Fibroblast of upper back skin (primary cell): ENCODE measurements around the gene FECH.
"Not testable (repeated sequence)": the region's sequence is repeated elsewhere in the genome, so short reads cannot be mapped to it uniquely, and the experiment has no call there.

Experiments
- DNase-seq: peaks from one replicate; pipeline ENCODE4 v3.0.0-alpha.2; 2013

FECH gene, protein sequence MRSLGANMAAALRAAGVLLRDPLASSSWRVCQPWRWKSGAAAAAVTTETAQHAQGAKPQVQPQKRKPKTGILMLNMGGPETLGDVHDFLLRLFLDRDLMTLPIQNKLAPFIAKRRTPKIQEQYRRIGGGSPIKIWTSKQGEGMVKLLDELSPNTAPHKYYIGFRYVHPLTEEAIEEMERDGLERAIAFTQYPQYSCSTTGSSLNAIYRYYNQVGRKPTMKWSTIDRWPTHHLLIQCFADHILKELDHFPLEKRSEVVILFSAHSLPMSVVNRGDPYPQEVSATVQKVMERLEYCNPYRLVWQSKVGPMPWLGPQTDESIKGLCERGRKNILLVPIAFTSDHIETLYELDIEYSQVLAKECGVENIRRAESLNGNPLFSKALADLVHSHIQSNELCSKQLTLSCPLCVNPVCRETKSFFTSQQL

DNA sequence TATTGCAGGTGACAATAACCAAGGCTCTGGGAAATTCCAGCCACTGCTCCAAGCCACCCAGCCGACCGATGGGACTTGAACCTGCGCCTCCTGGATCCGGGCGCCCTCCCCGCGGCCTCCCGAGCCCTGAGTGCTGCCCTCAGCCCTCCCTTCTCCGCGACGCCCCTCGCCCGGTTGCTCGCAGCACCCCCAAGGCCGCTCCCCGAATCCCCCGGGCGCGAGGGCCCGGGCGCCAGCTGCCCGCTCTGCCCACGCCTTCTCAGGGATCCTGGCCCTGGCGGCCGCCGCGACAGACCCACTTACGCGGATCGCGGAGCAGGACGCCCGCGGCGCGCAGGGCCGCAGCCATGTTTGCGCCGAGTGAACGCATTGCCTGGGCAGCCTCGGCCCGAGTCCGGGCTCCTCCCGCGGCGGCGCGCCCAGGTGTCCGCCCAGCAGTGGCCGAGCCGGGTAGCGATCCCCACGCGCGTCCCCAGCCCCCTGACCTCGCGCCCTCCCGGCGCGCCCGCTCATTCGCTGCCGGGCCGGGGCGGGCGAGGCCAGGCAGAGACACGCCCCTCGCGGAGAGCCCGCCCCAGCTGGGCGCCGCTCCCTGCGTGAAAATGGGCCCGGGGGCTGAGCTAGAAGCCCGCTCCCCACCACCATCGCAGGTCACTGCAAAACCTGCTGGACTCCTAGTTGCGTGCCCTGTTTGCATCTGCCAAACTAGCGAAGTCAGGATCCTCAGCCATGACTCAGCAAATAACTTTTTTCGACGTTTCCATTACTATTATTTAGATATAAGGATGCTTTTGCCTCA lies at the start of gene FECH:
Gene FECH (minus strand): TSS at position 452 of the 799 bp plus-strand sequence. CDS start 82 bp downstream, at position 370.
- DNase-seq, result peak; percentile 64

DNA sequence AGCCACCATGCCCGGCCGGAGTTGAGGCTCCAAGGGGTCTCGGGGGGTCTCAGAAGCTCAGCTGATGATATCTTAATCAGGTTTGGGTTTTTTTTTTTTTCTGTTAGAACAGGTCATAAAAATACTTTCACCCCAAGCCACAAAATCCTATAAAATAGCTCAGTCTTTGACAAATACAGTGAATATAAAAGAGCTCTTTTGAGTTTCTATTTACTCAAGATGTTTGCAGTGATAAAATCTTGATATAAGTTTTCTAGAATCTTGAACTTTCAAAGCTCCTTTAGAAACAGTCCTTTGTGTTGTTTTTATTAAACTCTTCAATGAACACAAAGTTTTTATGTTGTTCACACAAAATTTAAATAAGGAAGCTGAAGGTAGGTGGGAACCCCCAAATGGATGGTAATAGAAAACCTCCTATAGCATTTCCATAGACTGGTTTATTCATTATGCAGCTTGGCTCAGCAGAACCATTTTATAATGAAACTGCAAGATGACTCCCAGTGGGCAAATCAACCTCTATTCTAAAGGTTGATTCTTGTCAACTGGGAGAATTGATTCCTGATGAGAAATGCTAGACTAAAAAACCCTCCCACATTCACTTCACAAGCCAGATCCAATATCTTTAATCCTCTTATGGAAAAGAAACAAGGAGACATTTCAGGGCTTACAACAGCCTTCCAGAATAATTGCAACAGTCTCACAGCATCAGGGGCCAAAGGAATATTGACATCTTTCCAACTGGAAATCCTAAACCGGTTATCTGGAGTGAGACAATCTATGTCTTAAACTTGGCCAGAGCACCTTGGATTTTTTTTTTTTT lies 48.7 kb upstream of the FECH start:
- DNase-seq, result peak; percentile 50

DNA sequence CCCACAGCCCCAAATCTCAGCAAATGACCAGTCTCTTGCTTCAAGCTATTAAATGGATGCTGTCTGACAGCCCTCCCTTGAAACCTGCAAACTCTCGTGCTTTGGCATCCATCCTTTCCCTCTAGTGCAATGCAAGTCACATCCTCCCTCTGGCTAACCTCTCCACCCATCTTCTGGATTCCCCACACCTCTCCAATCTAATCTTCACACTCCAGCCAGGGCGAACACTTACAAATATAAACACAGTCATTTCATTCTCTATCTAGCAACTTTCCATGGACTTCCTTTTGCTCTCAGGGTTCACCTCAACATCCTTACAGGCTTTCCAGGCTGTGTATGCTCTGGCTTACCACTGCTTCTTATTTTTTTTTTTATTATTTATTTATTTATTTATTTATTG lies 45.2 kb upstream of the FECH start:
- no peak for DNase-seq

DNA sequence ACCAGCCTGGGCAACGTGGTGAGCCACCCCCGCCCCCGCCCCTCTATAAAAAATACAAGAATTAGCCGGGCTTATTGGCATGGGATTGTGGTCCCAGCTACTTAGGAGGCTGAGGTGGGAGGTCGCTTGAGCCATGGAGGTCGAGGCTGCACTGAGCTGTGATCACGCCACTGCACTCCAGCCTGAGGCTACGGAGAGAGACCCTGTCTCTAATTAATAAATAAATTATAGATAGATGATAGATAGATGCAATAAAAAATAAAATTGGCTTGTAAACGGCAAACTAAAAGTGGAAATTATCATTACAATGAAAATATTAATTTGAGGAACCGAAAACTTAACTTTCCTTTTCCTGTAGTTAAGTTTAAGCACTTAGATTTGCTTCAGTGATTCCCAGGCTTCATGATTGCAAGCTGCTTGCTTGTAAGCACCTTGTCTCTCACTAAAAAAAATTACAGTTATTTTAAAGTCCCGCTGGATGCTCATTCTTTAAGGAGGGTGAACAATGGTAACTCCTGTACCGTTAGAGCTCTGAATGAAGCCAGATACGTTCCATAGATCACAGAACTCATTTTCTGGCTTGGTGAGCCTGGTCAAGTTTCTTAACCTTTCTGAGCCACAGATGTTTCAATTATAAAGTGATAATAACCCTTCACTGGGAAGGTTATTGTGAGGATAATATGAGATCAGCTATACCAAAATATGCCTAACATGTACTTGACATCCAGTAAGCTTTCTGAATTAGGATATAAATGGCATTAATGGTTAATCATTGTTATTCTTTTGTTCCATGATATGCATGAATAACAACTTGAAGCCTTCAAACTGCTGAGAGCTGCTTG lies 44.5 kb upstream of the FECH start:
- no peak for DNase-seq

DNA sequence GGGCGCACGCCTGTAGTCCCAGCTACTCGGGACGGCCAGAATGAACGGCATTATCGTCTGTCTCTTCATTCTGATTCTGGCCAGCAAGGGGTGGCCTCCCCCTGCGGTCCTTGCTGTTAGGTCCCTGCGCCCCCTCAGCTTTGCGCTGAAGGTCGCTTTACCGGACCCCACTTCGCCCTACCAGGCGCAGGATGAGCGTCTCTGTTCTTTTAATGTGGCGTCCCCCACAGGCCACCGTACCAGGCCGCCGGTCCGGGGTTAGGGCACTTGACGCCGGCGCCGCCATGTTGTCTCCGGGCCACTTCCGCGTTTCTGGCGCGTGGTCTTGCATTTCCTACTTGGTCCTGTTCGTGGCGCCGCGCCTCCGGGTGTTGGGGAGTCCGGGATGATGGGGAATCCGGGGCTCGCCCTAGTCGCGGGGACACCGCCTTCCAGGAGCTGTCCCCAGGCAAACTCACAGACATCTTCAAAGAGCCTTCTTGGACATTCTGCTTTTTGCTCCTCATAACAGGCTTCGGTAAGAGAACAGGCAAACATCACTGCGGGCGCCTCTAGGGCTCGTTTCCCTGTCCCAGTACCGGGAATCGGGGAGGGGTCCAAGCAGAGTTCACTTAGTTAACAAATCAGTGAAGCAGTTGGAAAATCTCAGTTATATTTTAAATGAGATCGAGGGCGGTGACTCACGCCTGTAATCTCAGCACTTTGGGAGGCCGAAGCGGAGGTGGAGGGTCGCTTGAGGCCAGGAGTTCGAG lies 43.7 kb upstream of the FECH start:
- peak; percentile 96 for DNase-seq

DNA sequence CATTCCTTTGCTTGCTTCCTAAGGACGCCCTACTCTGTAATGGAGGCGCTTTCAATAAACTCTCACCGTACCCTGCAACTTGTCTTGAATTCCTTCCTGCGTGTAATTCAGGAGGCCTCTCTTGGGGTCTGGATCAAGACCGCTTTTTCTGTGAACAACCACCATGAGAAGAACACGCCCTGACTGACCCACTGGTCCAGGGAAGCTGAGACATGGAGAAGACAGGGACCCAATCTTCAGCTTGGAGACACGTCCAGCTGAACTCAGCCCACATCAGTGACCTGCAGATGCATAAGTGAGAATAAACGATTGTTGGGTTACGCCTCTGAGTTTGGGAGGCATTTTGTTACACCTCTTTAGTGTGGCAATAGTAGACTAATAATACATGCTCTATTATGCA lies 42.9 kb upstream of the FECH start:
- DNase-seq, result no peak

DNA sequence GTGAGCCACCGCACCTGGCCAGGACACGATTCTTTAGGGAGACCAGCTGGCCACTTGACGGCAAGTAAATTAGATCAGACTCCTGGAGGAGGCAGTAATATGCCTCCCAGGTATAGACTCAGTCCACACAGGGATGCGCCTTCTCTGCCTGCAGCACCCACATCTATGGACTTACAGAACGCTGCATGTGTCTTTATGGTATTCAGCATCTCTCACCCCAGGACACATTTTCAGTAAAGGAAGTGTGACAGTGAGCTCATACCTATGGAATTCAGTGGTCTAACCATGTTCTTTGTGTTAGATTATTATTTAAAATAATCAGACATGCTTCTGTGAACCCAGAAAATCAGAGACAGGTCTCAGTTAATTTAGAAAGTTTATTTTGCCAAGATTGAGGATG lies 41.0 kb upstream of the FECH start:
- peak; percentile 66 for DNase-seq

DNA sequence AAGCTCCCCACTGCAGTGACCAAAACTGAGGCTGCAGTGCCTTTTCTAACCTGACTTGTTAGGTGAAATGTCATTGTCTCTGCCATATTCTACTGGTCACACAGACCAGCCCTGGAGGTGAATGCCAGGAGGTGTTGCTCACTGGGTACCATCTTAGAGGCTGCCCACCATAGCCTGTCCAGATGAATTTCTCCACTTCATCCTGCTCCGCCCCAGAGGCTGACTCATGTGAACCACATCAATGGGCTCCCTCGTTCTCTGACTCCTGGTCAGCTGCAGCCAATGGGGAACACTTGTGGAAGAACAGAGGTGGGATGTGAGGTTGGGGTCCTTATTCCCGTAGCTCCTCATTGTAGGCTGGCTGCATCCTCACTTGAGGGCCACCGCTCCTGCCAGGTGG lies 38.5 kb upstream of the FECH start:
- DNase-seq, result peak; percentile 20

DNA sequence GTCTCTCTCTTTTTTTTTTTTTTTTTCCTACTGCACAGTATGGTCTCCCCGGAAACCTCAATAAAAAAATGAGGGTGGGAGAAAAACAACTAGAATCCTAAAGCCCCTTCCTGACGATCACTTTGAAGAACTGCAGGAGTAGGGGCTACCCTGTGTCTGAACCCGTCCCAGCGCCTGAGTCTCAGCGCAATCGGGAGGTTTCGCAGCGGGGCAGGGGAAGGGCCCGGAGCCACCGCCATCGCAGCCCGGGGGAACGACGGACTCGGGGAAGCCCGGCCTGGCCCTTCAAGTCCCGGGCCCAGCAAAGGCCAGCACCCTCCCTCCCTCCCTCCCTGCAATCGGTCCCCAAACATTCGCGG lies 34.7 kb upstream of the FECH start:
- no peak for DNase-seq

DNA sequence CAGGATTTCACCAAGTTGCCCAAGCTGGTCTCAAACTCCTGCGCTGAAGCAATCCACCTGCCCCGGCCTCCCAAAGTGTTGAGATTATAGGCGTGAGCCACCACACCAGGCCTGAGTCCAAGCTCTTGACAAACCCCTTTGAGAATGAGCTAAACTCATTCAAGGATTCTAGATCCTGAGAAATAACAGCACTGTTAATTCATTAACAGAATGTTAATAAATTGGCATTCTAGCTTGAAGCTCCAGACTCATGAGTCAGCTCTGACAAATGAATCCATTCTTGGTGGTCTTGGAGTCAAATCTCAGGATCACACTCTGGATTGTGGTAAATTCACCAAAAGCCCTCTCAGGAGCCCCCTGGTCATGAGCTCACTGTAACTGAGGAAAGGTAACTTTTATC lies 33.4 kb upstream of the FECH start:
- no peak for DNase-seq

DNA sequence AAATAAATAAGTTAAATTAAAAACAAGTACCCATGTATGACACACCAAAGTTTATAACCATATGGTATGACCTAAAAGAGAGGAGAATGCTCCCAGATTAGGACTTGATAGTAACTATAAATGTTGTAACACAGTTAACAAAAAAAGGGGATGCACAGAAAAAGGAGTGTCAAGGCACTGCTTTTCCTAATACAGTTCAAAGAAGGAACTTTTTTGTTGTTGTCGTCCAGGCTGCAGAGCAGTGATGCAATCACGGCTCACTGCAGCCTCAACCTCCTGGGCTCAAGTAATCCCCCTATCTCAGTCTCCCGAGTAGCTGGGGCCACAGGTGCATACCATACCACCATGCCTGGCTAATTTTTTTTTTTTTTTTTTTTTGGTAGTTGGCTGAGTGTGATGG lies 32.4 kb upstream of the FECH start:
- DNase-seq, result no peak

DNA sequence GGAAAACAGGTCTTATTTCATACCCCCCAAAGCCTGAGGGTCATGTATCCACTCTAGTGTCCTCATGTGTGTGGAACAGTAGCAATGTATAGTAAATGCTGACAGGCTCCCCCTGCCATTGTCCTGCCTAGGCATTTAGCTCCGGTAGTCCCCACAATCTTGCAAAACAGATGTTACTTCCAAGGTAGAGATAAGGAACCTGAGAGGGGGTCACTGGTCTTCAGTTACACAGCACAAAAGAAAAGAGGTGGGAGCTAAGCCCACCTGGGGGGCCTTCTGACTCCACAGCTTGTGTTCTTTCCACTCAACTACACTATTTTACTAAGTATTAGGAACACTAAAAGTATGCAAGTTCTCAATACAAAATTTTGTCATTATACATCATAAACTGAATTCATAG lies 17.4 kb upstream of the FECH start:
- no peak for DNase-seq

DNA sequence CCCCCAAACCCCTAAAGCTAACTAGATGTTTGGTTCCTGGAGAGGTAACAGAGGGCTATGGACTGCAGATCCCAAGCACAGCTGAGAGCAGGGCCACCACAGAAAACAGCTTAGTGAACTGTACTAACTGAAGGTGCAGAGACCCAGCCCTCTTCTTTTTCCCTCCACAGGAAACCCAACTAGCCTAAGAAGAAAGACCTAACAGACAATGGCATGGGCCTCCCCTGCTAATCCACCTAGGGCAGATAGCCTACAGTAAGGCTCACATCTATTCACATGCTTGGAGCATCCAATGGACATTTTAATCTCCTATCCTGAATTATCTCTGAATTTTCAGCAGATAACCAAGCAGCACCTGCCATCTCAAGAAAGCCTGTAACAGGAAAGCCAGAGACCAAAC lies 8.8 kb upstream of the FECH start:
- no peak for DNase-seq

DNA sequence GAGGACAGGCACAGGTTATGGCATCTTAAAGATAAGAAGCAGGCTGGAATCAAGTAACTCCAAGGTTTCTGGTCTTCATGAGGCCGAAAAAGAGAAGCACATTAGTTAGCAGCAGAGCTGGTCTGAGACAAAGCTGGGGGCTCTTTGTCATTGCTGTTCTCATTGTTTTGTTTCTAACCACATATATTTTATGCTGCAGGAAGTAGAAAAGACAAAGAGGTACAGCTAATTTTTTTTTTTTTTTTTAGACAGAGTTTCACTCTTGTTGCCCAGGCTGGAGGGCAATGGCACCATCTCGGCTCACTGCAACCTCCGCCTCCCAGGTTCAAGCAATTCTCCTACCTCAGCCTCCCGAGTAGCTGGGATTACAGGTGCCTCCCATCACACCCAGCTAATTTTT lies 6.2 kb upstream of the FECH start:
- not testable (repeated sequence) for DNase-seq

DNA sequence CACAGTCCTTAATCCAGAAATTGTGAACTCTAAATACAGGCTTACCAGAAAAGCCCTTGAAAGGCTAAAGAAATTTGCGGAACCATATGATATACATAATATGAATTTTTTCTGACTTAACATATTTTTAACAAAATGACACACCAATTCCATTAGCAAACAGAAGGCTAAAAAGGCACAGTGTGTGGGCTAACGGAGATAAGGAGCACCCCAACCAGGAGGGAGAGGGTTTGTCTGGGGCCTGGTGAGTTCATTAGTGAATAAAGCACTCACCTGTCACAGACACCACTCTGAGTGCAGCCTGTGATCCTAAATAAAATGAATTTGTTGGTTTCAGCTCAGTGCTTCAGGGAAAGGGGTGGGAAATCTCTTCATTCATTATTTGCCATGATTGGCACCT lies 2.7 kb upstream of the FECH start:
- no peak for DNase-seq

DNA sequence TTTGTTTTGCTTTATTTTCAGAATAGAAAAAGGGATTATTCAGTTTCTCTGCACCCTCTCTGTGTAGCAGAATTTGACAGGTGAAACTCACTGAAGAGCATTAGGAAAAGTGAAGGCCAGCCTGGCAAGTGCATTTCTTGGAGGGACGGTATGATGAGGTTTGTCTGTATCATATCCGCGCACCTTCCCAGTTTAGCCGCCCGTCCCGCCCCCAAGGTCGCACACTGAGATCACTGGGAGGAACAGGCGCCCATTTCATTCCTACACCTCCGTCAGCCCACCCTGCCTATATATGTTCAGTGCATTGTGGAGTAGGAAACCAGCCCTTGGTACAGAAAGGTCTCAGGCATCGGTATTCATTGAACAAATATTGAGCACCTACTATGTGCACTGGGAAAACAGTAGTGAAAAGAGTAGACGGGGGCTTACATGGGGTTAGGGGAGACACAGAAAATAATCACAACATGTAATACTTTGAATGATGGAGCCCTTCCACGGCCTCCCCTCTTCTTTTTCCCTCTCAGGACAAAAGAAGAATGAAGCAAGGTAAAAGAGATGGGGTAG lies 678 bp upstream of the FECH start:
- DNase-seq, result no peak

DNA sequence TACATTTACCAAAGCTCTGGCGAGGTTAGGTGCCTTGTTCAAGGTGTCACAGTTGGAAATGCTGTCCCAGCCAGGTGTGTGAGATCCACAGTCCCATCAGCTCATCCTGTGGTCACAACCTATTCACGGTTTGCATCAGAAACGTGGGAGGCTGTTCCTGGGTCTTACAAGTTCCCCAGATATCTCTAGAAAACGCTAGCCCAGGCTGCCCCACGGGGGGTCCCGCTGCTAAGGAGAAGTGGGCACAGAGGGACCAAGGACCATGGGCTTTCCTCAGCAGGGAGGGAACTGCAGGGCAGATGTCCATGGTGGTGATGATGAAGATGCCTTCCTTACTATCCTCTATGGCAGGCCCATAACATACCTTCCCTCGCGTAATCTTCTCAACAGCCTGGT lies 649 bp downstream of the FECH start:
- DNase-seq, result no peak

DNA sequence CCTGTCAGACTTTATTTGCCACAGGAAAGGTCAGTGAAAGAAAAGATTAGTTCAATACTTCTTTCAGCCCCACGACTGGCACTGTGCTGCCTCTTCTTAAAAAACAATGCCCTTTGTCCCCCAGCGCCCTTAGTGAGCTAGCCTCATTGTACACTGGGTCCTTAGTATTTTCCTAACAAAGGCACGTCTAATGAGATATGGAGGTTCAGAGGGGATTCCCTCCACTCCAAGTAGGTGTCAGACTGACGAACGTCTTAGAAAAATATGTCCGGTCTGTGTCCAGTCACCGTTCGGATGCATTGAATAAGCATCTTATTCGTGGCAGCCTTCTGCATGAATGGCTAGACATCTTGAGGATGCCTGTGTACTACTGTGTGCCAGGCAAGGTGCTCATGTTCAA lies 1.1 kb downstream of the FECH start:
- no peak for DNase-seq

DNA sequence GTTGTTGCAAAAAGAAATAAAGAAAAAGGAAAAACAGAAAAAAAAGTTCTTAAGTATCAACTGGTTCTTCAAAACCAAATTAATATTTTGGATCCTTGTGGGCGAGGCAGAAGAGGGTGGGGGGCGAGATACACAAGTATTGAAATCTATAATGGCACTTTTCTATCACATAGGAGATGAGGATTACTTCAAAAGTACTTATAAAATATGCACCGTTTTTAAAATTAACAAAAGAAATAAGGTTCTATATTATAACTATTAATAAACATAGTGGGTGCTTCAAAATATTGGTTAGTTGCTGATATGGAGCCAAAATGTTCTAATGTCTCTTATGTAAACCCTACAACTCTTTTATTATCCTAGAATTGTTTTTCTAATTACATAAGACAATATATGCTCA lies 2.1 kb downstream of the FECH start:
- no peak for DNase-seq

DNA sequence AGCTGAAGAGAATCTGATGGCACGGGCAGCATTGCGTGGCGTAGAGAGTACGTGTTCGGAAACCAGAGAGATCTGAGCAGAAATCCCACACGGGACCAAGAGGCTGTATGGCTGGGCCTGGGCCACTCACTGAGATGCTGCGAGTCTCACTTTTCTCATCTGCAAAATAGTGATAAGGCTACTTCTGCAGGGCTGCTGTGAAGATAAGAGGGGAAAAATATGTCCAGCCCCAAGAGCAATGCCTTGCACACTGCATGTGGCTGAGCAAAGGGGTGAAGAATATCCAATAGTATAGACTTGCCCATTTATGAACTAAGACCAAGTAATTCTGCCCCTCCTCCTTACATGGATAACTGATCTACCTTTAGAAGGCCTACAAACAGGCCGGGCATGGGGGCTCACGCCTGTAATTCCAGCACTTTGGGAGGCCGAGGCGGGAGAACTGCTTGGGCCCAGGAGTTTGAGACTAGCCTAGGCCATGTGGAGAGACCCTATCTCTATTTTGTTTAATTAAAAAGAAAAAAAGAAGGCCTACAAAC lies 3.1 kb downstream of the FECH start:
- no peak for DNase-seq

DNA sequence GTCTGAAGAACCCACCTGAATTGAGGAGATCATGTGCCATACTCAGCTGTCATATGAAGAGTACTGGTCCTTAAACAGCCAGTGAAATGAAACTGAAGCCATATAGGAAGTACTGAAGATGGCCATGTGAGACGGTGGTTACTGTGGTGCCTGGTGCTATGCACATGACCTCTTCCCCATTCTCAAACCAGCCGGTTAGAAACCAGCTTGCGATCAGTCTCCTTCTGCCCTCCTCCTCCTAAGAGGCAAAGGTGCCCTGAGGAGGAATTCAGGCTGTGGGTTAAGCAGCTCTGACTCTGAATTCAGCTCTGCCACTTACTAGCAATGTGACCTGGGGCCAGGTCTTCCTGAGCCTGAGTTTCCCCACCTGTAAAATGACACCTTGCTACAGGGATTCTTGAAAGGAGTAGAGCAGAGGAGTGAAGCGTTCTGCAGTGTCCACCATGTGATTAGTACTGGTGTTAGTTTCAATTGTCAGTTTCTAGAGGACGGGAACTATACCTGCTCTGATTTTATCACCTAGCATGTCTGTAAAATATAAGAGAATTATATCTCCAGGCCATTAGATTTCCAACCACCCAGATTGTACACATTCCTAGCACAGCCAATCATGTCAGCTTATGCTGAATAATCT lies 5.1 kb downstream of the FECH start:
- DNase-seq, result no peak
